HG02759 (cell line): ENCODE data around the gene ZNF385C.
A peak's percentile ranks its signal among the peaks of the same experiment; 100 is the strongest.

Source experiments
- ATAC-seq: cut with Tn5 transposase; IDR thresholded peaks from one replicate; pipeline ENCODE4 v1.9.1; 2021; ENCODE audit warnings: mild to moderate bottlenecking, moderate library complexity; ENCODE audit not compliant: unreplicated experiment

Gene ZNF385C

DNA sequence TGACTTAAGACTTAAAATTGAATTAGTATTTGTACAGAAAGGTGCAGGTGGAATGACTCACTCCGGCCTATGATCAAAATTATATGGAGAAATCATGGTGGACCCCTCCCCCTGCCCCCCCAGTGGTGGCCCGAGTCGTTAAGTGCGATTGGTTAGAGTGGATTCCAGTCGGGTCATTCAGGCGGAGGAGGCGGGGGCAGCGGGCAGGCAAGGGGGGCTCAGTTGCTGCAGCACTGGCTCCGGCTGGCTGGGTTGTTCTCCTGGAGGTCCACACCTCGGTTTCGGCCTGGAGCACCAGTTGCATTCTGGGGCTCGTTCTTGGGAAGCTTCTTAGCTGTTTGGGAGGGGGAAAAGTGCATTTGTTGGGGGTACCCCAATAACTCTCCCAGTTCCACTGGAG lies 27.3 kb upstream of the ZNF385C start:
- no peak for ATAC-seq

DNA sequence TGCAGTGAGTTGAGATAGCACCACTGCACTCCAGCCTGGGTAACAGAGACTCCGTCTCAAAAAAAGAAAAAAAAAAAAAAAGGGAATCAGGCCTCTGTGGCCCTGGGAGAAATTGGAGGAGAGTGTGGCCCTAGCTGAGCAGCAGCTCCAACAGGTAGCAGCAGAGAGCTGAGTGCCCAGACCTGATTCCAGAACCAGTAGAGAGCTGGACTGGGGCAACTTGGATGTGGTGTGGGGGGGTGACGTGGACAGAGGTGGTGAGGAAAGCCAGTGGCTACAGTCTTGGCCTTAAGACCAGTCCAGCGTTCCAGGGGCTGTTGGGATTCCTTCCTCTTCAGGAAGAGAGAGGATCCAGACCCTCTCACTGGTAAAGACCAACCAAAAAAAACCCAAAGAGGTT lies 26.0 kb upstream of the ZNF385C start:
- ATAC-seq, result no peak

DNA sequence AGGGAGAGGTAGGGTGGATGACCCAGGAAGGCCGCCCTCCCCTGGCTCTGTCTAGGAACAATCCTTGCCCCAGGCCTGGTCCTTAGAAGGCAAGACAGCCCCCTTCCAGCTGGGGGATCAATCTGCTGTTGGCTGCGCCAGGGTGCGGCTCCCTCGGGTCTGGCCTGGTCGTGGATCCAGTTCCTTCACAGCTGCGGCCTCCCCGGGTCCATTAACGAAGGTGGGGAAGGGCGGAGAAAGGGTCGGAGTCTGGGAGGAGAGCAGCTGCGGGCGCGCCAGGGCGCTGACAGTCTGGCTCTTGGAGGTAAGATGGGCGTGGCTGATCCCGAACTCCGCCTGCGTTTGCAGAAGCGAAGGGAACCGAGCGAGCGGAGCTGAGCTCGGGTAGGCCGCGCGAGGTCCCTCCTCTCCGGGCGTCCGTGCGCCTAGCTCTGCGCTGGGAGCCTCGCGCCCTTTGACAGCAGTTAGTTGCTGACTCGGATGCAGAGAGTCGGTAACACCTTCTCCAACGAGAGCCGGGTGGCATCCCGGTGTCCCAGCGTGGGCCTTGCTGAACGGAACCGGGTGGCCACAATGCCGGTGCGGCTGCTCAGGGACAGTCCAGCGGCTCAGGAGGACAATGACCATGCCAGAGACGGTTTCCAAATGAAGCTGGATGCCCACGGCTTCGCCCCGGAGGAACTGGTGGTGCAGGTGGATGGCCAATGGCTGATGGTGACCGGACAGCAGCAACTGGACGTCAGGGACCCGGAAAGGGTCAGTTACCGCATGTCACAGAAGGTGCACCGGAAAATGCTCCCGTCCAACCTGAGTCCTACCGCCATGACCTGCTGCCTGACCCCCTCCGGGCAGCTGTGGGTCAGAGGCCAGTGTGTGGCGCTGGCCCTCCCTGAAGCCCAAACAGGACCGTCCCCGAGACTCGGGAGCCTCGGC lies 24.4 kb upstream of the ZNF385C start, which contains the start of gene HSPB9:
TSS of gene HSPB9 (plus strand) at position 434 of the 933 bp plus-strand sequence. CDS start at position 481, 47 bp downstream.
- no peak for ATAC-seq

DNA sequence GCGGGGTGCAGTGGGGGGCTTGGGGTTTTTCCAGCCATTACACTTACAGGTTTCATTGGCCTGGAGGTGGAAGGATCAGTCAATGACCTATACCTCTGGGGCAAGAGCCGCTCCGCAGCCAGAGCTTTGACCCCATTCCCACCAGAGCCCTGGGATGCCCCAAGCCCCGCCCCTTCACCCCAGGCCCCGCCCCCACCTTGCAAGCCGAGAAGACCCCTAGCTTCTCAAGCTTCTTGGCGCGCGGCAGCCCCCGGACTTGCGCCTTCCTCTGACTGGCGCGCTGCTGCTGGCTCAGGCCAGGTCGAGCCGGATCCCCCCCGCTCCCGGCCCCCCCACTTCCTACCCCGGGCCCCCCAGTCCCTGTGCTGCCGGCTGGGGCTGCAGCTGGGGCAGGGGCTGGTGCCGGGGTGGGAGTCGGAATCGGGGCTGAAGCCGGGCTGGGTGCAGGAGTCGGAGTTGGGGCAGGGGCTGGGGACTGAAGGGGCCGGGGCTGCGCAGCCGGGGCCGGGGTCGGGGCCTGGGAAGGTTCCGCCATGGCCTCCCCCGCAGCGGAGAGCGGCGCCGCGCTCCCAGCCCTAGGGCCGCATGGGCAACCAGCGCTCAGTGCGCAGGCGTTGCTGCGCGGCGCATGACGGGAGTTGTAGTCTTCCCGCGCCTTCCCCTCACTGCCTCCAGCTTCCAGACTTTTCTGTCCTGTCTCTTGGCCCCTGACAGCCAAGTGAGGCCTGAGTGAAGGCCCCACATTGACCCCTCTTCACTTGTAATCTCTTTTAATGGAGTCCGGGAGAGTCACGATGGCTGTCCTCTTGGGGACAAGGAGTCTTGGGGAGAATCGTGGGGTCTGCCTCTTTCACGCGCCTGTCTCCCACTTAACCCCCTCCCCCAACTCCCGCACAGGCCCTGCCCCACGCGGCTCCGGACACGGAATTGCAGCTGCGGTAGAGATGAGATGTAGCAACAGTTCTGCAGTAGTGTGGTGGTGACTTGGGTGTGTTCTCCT lies 22.8 kb upstream of the ZNF385C start, which contains the start of gene KAT2A:
TSS of gene KAT2A (minus strand) at position 598 of the 1,000 bp plus-strand sequence. CDS start at position 535, 63 bp downstream.
- peak; percentile 83 for ATAC-seq

DNA sequence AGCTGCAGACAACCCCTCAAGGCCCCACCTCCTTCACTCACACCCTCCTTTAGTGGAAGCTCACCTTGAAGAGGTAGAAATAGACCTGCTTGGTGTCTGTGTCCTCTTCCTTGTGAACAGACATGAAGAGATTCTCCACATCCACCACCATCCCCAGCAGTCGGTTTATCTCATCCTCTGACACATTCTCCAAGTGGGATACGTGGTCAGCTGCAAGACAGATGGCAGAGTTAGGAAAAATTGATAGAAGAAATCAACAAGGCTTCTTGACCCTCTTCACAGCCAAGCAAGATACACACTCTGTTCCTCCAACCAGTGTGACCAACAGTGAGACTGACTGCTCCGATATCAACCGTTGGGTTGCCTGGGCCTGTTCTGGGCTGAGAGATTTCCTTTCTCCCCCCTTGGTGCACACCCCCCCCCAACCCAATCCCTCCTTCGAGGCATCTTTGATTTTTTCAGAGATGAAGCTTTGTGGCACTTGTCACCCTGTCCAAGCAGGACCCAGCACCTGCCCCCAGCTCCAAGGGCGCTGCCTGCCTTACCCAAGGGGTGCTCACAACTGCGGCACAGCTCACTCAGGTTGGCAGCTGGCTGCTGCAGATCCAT lies 22.0 kb upstream of the ZNF385C start:
- no peak for ATAC-seq

DNA sequence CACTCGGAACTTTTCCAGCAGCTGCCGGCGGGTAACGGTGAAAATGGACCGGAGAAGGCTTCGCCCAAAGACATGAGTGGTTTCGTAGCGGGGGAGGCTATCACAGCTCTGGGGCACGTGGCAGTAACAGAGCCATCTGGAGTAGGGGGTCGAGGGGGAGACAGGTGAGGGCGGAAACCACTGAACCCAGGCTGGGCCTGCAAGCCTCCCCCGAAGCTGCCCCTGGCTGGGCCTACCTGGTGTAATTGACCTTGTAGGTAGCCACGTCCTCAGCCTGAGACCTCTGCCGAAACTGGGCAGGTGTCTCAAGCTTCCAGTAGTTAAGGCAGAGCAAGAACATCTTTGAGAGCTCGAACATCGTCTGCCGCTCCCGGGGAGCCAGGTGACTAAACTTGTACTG lies 21.0 kb upstream of the ZNF385C start:
- ATAC-seq, result no peak

DNA sequence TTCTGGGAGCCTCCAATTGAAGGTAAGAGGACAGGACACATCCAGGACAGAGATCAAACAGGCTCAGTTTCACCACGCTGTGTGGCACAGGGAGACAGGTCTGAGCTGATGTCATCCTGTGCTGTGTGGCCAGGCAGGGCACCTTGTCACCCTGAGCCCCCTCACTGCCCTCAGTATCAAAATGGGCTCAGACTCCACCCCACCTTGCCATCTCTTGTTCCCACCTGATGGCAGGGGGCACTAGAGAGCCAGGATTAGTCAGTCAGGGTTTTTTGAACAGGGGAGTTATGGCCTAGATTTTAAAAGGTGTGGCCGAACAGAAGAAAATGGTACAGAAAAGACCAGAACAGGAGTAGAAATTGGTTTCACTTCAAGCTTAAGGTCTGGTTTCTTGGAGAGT lies 20.3 kb upstream of the ZNF385C start:
- no peak for ATAC-seq

DNA sequence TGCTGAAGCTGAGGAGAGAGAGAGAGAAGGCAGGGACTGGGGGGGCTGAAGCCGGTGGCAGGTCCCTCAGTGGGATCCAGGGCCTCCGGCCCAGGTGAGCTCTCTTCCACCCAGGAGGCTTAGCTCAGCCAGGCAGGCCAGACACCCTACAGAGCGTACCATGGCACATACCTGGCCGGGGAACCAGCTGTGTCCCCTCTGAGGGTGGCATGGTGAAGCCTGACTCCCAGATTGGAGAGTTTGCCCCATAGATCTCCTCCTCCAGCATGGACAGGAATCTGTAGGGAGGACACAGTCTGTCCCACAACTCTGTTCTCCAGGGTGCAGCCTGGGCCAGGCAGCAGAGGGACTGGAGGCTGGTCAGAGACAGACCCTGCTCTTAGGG lies 19.8 kb upstream of the ZNF385C start:
- ATAC-seq, result no peak

DNA sequence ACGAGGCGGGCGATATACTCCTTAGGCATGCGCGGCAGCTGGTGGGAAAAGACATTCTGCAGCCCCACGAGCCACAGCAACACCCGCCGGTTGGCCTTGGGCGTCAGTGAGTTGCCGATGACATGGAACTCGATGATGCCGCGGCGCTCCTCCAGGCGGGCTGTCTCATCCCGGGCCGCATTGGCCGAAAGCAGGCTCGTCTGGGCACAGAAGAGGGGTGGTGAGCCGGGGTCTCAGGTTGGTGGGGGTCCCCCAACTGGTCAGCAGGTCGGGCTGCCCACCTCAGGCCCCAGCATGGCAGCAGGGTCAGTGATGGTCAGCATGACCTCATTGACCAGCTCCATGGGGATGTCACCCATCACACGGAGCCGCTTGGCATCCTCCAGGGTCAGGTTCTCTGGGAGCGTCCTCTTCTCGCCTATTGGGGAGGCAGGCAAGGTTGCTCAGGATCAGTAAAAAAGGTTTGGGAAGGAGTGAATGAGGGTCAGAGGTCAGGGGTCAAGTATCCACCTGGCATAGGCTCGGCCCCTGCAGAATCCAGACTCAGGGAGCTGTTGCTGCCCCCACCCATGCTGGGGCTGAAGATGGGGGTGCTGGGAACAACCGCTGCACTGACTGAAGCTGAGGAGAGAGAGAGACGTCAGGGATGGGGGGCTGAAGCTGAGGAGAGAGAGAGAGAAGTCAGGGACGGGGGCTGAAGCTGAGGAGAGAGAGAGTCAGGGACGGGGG lies 19.3 kb upstream of the ZNF385C start:
- ATAC-seq, result no peak

DNA sequence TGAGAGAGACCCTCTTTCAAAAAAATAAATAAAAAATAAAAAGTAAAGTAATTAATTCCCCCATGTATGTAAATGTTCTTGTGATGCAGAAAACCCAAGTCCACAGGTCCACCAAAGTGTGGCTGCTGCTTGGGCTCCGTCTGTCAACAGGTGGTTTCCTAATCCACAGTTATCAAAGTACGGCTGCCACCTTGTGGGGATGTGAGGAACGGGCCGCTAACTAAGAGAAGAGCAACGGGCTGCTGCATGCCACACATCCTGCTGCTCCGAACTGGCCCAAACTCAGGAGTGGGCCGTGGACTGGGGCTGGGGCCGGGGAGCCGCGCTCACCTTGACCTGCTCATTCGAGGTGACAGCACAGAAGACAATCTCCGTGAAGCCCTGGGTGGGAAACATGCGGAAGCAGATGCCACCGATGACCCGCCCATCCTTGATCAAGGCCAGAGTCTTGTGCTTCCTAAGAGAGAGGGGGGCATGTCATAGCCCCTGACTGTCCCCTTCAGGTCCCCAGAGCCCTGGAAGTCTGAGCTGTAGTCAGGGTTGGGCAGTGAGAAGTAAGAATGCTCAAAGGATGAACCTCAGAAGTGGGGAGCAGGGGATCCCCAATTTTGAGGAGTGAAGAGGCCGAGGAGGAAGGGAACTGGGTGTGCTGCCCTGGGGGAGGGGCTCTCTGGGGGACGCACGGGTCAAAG lies 18.6 kb upstream of the ZNF385C start:
- no peak for ATAC-seq

DNA sequence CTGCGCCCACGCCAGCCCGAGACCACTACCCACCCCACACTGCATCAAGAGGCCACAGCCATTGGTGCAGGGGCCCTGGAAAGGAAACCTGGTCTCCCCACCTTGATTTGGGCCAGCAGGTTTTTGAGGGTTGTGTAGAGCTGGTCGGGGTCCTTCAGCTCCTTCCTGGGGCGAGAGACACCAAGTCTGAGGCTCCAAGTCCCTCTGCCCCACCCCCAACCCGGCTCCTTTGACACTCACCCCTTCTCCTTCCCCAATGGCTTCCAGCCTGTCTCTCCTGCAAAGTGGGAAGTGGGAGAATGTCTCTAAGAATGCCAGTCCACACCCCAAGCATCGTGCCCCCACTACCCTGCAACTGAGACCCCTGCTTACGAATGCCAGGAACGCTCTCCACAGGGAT lies 15.8 kb upstream of the ZNF385C start:
- no peak for ATAC-seq

DNA sequence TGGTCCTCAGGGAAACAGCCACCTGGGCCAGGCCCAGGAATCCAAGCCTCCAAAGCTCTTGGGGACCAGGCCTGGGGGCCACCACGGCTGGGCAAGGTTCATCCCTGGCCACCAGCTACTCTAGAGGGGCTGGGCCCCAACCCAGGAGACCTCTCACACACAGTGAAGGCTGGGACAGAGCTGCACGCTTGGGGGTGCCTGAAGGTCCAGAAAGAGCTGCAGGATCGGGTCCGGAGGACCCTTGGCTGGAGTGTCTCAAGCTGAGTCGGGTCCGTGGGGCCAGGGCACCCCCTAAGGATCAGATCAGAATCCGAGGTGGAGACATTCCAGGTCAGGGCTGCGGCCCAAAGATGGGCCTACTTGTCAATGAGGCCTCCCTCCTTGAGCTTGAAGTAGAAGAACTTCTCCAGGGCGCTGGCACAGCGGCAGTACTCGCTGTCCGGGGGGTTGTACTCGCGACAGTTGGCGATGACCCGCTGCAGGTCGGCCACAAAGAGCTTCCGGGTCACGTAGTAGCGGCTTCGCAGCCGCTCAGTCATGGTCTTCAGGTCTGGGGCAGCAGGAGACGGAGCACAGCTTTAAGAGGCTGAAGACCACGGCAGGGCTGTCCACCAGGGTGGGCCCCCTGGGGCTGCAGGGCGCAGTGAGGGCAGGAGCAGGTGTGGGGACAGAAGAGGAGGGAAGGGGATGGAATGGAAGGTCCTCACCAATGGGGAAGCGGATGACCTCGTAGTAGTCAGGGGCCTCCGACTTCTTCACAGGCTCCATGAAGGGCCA lies 15.2 kb upstream of the ZNF385C start:
- no peak for ATAC-seq

DNA sequence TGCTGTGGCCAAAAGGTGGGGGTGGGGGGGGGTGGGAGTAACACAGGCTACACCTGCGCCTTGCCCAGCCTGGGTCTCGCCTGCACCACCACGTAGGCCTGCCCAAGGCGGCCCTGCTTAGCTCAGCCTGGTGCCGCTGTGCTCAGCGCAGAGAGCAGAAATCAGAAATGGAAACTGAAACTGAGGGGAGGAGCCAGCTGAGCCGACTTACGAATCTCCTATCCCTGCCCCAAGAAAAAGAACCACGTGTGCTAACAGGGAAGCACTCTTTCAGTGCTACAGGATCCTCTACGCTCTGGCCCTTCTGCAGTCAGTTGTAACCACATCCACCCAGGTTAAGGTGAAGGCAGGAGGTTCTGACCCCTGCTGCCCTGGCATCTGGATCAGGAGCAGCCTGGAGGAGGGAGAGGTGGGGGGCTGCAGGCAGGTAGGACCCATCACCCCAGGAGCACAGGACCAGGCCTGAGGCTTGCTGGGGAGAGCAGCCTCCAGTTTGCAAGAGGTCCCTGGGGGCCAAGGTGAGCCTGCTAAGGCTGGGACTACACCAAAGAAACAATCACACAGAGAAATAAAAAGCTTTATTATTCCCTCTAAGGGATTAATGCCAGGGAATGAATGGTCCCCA lies 14.4 kb upstream of the ZNF385C start, which contains the start of gene DHX58:
TSS of gene DHX58 (minus strand) at position 163 of the 625 bp plus-strand sequence. CDS start 822 bp downstream, outside the sequence.
- ATAC-seq, result peak; percentile 59

DNA sequence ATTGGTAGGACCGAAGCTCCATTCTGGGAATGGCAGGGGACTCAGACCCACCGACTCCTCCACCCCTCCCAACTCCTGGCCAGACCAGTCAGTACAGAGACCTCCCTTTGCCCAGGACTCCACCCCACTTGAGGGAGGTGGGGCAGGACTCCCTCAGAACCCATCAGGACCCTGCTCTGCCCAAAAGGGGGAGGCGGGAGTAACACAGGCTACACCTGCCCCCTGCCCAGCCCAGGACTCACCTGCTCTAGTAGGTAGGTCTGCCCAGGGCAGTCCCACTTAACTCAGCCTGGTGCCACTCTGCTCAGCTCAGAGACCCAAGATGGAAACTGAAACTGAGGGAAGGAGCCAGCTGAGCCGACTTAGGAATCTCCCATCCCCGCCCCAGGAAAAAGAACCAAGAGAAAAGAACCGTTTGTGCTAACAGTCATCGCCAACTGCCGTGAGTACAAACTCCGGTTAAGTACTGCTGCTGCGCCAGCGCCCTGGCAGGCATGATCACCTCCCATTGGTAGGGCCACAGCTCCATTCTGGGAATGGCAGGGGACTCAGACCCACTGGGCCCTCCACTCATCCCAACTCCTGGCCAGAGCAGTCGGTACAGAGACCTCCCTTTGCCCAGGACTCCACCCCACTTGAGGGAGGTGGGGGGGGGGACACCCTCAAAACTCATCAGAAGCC lies 13.7 kb upstream of the ZNF385C start:
- ATAC-seq, result no peak

DNA sequence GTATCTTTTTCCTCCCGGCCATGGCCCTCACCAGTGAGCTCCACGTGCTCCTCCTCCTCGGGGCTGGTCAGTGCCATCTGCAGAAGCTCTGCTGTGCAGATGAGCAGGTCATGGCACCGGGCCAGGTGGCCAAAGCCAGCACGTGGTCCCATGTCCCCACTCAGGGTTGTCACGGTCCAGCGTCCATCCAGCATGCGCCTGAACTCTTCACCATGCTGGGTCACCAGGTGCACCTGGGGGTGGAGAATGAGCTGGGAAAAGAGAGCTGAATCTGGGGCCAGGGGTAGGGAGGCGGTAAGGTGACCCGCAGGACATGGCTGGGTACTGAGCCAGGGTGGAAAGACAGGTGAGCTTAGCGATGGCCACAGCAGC lies 13.0 kb upstream of the ZNF385C start:
- no peak for ATAC-seq

DNA sequence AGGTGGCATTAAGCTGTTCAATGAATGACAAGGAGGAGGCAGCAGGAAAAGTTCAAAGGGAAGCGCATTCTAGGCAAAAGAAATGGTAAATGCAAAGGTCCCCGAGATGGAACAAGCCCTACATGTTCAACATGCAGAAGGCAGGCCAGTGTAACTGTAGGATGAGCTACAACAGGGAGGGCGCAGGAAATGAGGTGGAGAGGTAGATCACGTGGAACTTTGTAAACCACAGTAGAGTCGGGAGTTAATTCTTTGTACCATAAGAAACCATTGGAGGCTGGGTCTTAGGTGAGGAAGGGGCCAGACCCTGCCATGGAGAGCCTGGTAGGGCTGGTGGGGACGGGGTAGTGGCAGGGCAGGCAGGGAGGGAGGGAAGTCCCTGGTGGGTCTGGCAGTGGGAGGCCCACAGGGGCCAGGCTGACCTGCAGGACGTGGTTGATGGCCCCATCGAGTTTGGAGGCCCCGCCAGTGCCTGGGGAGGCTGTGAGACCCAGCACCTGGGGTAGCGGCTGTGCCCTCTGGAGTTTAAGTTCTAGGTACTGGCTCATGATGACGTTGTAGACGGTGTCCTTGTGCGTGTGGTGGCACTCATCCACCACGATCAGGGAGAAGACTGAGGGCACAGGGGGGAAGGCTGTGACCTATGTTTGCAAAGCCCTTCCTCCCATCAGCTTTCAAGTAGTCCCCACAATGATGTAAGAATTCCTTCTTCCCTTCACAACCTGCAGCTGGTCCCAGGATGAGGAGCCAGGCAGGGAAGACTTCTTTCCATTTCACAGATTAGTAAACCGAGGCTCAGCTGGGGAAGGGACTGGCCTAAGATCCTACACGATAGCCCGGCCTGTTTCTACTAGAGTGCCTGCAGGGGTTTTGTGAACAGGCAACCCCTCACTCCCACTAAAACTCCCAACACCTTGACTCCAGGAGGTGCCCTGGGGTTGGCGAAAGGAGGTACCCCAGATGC lies 12.3 kb upstream of the ZNF385C start:
- no peak for ATAC-seq

DNA sequence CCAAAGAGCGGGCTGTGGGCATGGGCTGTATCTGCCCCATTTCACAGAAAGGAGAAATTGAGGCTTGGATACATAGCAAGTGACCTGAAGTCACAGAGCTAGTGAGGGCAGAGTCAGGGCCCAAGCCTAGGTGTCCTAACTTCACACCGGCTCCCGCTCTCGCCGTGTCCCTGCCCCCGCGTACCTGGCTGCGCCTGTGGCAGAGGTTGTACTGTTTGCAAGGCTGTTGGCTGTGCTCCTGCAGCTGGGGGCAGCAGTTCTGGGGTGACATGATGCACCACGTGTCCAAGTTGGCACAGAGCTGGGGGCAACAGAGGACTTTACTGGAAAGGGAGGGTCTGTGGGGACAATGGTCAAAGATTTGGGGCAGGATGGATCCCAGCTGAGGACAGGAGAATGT lies 10.8 kb upstream of the ZNF385C start:
- no peak for ATAC-seq
